NCI-H1048 (cell line): ENCODE data around the gene TJAP1.
"Not testable (repeated sequence)": the region's sequence is repeated elsewhere in the genome, so short reads cannot be mapped to it uniquely, and the experiment has no call there.

Source experiments
- DNase-seq: peaks from one replicate; lab custom pipeline; 2025; lab: John Stamatoyannopoulos, UW

The TJAP1 gene

GRCh38 chr6:43532201-43532600, 54.8 kb downstream of the TJAP1 start:
- no peak for DNase-seq

- DNase-seq = not testable (repeated sequence)
These were observed 61.6 kb downstream of the TJAP1 start for GRCh38 chr6:43538986-43539385.

- not testable (repeated sequence) for DNase-seq
These were observed 62.0 kb downstream of the TJAP1 start for GRCh38 chr6:43539409-43539808.

- no peak for DNase-seq
These were observed 63.1 kb downstream of the TJAP1 start for GRCh38 chr6:43540507-43540906.

DNA sequence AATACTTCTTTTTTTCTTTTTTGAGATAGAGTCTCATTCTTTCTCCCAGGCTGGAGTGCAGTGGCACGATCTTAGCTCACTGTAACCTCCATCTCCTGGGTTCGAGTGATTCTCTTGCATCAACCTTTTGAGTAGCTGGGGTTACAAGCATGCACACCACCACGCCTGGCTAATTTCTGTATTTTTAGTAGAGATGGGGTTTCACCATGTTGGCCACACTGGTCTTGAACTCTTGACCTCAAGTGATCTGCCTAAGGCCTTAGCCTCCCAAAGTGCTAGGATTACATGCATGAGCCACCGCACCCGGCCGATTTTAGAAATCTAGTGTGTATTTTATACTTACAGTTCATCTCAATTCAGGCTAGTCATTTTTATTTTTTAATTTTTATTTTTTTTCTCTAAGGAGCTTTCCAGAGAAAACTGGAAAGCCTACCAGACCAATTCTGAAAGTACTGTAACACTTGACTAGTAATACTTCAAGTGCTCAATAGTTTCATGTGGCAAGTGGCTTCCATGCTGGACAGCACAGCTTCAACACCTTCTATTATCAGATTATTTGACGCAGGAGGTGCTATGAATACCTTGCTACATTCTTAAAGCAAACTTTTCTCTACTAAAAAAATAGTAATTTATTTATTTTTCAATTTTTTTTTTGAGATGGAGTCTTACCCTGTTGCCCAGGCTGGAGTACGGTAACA, 64.6 kb downstream of the TJAP1 start:
- DNase-seq = no peak

DNA sequence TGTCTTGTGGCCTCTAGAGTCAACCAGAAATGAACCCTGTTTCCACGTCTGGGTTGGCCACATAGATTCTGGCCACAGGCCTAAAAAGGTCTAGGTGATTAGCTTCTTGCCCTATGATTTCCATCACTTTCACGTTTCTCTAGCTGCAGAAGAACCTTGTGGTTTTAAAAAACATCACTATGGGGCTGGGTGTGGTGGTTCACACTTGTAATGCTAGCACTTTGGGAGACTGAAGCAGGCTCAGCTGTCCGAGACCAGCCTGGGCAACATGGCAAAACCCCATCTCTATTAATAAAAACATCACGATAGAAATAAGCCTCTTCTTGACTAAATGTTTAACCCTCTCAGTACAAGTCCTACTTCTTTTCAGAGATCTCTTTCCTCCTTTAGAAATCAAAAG, 67.1 kb downstream of the TJAP1 start:
- DNase-seq = no peak

- DNase-seq = no peak
These were observed 69.9 kb downstream of the TJAP1 start for GRCh38 chr6:43547222-43547621.
